OCI-LY3 (cell line): ENCODE data around the gene CDKN1B.

Experiments used
- H2AFZ ChIP-seq: fragments of 200-600, 300-600 bp; shearing (Covaris generic); 2 replicates; pipeline ENCODE4 v1.6.0; 2014; ENCODE audit warnings: antibody characterized with exemption, low read depth, low read length
- H3K27ac ChIP-seq: fragments of 200-600, 300-600 bp; sonication (generic); 2 replicates; pipeline ENCODE4 v1.5.1; 2014; ENCODE audit warnings: mild to moderate bottlenecking, low read length, moderate library complexity, mixed read lengths
- H3K27me3 ChIP-seq: fragments of 200-600, 300-600 bp; sonication (generic); 2 replicates; pipeline ENCODE4 v1.6.1; 2014; ENCODE audit warnings: low read depth, low read length, mixed read lengths
- H3K36me3 ChIP-seq: fragments of 200-600, 300-600 bp; sonication (generic); replicated peaks from 2 replicates; pipeline ENCODE3; 2014; ENCODE audit warnings: low read depth, low read length, mixed read lengths
- H3K4me1 ChIP-seq: fragments of 300-600, 200-600 bp; sonication (generic); 2 replicates; pipeline ENCODE4 v1.6.1; 2014; ENCODE audit warnings: low read length, mixed read lengths
- H3K4me2 ChIP-seq: fragments of 200-600, 300-600 bp; sonication (generic); 2 replicates; pipeline ENCODE4 v1.6.1; 2014; ENCODE audit warnings: low read length, mixed read lengths
- H3K4me3 ChIP-seq: fragments of 300-600, 200-600 bp; sonication (generic); 2 replicates; pipeline ENCODE4 v1.5.1; 2014; ENCODE audit warnings: antibody characterized with exemption, mild to moderate bottlenecking, low read length, moderate library complexity
- H3K79me2 ChIP-seq: fragments of 300-600, 200-600 bp; shearing (Covaris generic); 2 replicates; pipeline ENCODE4 v1.6.1; 2014; ENCODE audit warnings: mild to moderate bottlenecking, low read length, mixed read lengths
- H3K9ac ChIP-seq: fragments of 300-600, 200-600 bp; shearing (Covaris generic); 2 replicates; pipeline ENCODE4 v1.6.0; 2014; ENCODE audit warnings: mild to moderate bottlenecking, low read length, moderate library complexity
- H3K9me3 ChIP-seq: fragments of 200-600, 300-600 bp; shearing (Covaris generic); 2 replicates; pipeline ENCODE4 v1.6.1; 2014; ENCODE audit warnings: low read length, mixed read lengths; ENCODE audit not compliant: insufficient read depth
- H4K20me1 ChIP-seq: fragments of 200-600, 300-600 bp; sonication (generic); 2 replicates; pipeline ENCODE4 v1.6.1; 2016; ENCODE audit warnings: low read length, mixed read lengths; ENCODE audit not compliant: insufficient read depth
- EZH2phosphoT487 ChIP-seq: fragments of 200-600 bp; shearing (Covaris generic); IDR thresholded peaks from 2 replicates; pipeline ENCODE4 v1.6.1; 2018; ENCODE audit warnings: antibody characterized with exemption, mixed run types, low read depth
- TF ChIP-seq, protein P1 (sequence below): fragments of 200-600, 300-600 bp; sonication (generic); IDR thresholded peaks from 2 replicates; pipeline ENCODE4 v1.5.1; 2014; ENCODE audit warnings: antibody characterized with exemption, low read length, low read depth

Gene CDKN1B

GRCh38 chr12:12683136-12683697, 34.0 kb upstream of the CDKN1B start:
- Histone ChIP-seq H3K36me3 (no peaks in the 10 kb centered on the region), H3K27ac (no peak overlapping the region), H3K79me2 (no peaks in the 10 kb centered on the region), H3K9ac (no peak overlapping the region), H3K4me1 (no peaks in the 10 kb centered on the region), H4K20me1 (no peaks in the 10 kb centered on the region), H3K4me2 (no peak overlapping the region), H3K27me3 (no peaks in the 10 kb centered on the region), H3K4me3 (no peak overlapping the region), H2AFZ (no peak overlapping the region), H3K9me3 (no peaks in the 10 kb centered on the region)
- no peak for TF ChIP-seq EZH2phosphoT487
- TF ChIP-seq, protein P1, sequence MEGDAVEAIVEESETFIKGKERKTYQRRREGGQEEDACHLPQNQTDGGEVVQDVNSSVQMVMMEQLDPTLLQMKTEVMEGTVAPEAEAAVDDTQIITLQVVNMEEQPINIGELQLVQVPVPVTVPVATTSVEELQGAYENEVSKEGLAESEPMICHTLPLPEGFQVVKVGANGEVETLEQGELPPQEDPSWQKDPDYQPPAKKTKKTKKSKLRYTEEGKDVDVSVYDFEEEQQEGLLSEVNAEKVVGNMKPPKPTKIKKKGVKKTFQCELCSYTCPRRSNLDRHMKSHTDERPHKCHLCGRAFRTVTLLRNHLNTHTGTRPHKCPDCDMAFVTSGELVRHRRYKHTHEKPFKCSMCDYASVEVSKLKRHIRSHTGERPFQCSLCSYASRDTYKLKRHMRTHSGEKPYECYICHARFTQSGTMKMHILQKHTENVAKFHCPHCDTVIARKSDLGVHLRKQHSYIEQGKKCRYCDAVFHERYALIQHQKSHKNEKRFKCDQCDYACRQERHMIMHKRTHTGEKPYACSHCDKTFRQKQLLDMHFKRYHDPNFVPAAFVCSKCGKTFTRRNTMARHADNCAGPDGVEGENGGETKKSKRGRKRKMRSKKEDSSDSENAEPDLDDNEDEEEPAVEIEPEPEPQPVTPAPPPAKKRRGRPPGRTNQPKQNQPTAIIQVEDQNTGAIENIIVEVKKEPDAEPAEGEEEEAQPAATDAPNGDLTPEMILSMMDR: no peak

DNA sequence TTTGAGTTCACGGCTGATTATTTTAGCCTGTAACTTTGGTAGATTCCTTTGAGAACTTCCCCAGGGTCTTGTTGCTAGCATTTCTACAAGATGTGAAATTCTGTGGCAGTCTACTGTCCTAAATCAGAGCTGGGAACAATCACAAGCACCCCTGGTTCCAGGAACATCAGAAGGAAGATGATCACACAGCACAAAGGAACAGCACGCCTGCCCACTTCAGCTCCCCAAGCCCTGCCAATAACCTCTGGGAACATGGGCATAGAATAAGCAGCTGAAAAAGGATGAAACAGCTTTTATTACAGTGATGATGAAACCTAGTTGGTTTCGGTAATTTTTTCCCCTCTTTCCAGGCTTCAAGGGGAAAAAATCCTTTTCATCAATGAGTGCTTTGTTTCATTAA, 33.4 kb upstream of the CDKN1B start:
- H3K9ac ChIP-seq: no peak overlapping the region
- no peaks in the 10 kb centered on the region for H4K20me1 ChIP-seq
- H3K4me3 ChIP-seq: no peak overlapping the region

DNA sequence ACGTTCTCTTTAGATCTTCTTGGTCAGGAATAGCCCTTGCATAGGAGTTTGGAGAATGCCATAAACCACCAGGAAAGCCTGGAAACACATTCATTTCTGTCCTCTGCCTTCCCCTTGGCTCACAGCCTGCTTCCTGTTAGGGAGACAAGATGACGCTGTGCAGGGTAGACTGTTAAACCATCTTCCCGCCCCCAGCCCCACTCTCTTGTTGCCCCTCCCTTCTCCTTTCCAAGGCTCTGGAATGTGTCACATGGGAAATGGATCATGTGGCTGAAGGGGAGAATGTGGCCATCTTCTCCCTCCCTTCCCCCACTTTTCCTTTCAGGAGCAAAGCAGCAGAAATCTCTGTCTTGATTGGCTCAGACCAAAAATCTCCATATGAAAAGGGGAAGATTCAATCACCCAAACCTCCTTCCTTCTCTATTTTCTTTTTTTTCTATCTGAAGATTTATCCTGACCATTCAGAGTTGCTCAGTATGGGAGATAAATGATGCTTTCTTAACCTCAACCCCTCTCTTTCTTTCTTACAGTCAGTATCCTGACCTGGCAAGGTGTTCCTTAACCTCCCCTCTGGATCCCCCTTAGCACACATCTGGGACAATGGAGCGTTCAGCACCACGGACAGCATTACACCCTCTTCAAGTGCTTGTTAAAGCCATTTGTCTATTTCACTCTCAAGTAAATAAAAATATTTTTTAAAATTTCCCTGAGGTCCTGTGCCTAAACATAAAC, 32.6 kb upstream of the CDKN1B start:
- Histone ChIP-seq H3K9ac (no peak overlapping the region), H3K9me3 (no peaks in the 10 kb centered on the region), H3K4me2 (no peak overlapping the region), H2AFZ (no peak overlapping the region), H3K27ac (no peak overlapping the region), H3K36me3 (no peaks in the 10 kb centered on the region), H4K20me1 (no peaks in the 10 kb centered on the region), H3K79me2 (no peaks in the 10 kb centered on the region), H3K27me3 (no peaks in the 10 kb centered on the region), H3K4me3 (no peak overlapping the region), H3K4me1 (peaks cover under 1% of the 10 kb centered on the region; the same call in 1 of the 2 replicates)
- TF ChIP-seq EZH2phosphoT487: no peak
- TF ChIP-seq, protein P1: no peak

More for the DNA sequence above, 33.4 kb upstream of the CDKN1B start:
- TF ChIP-seq, protein P1: no peak
- TF ChIP-seq EZH2phosphoT487: no peak
- H3K9me3 ChIP-seq: no peaks in the 10 kb centered on the region
- H3K79me2 ChIP-seq: no peaks in the 10 kb centered on the region
- H3K36me3 ChIP-seq: no peaks in the 10 kb centered on the region
- H2AFZ ChIP-seq: no peak overlapping the region
- H3K27me3 ChIP-seq: no peaks in the 10 kb centered on the region
- no peaks in the 10 kb centered on the region for H3K4me1 ChIP-seq
- H3K27ac ChIP-seq: no peak overlapping the region
- no peak overlapping the region for H3K4me2 ChIP-seq

DNA sequence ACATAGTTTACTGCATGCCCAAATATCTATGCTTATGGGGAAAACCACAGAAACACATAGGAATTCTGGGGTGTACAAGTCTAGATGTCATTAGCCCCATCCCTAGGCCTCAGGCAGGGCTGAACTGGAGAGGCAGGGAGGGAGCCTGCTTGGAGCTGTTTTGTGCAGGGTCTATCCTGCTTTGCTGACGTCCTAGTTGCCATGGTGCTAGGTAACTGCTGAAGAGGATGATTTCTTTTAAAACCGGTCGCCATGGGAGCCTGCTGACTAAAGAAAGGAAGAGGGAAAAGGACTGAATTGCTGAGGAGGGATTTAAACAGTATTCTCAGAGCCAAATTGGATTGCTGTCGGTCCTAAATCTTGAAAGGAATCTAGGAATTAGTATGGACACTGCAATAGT, 31.9 kb upstream of the CDKN1B start:
- Histone ChIP-seq H3K9me3 (no peaks in the 10 kb centered on the region), H4K20me1 (no peaks in the 10 kb centered on the region), H3K4me1 (peaks cover 7% of the 10 kb centered on the region), H3K36me3 (no peaks in the 10 kb centered on the region), H2AFZ (no peak overlapping the region), H3K9ac (no peak overlapping the region), H3K27me3 (no peaks in the 10 kb centered on the region), H3K4me2 (no peak overlapping the region), H3K79me2 (no peaks in the 10 kb centered on the region), H3K4me3 (no peak overlapping the region), H3K27ac (no peak overlapping the region)
- TF ChIP-seq, protein P1: no peak
- no peak for TF ChIP-seq EZH2phosphoT487
